Neural progenitor cell (in vitro differentiated cells): Measurements from ENCODE around the gene SIDT2. TPM values are rescaled to one million over a fixed set of nuclear protein-coding genes. Genes with fewer than 3 reads are reported as not detected.

Experiments
- DNase-seq: peaks from one replicate; pipeline ENCODE4 v3.0.0-alpha.2; 2016; ENCODE audit warnings: low spot score
- H2AFZ ChIP-seq: fragments of 200-600 bp; sonication (generic); replicated peaks from 2 replicates; pipeline ENCODE4 v1.6.1; 2016; ENCODE audit warnings: antibody characterized with exemption
- H3F3A ChIP-seq: fragments of 200-600 bp; sonication (generic); 2 replicates; pipeline ENCODE4 v1.6.1; 2016; ENCODE audit warnings: antibody characterized with exemption, low read depth
- H3K27ac ChIP-seq: fragments of 200-600 bp; sonication (generic); 2 replicates; pipeline ENCODE4 v1.5.1; 2016; ENCODE audit warnings: mild to moderate bottlenecking
- H3K27me3 ChIP-seq: fragments of 200-600 bp; sonication (generic); 2 replicates; pipeline ENCODE4 v1.6.1; 2016; ENCODE audit warnings: mild to moderate bottlenecking, moderate library complexity
- H3K36me3 ChIP-seq: fragments of 200-600 bp; sonication (generic); 2 replicates; pipeline ENCODE4 v1.5.1; 2016
- H3K4me1 ChIP-seq: fragments of 200-600 bp; sonication (generic); 2 replicates; pipeline ENCODE4 v1.6.1; 2016; ENCODE audit warnings: mixed run types
- H3K4me2 ChIP-seq: fragments of 200-600 bp; sonication (generic); 2 replicates; pipeline ENCODE4 v1.6.1; 2016
- H3K4me3 ChIP-seq: fragments of 200-600 bp; sonication (generic); 2 replicates; pipeline ENCODE4 v1.5.1; 2016
- H3K79me2 ChIP-seq: fragments of 200-600 bp; sonication (generic); 2 replicates; pipeline ENCODE4 v1.6.1; 2016; ENCODE audit warnings: low read depth
- H3K9ac ChIP-seq: fragments of 200-600 bp; sonication (generic); 2 replicates; pipeline ENCODE4 v1.6.1; 2016
- H3K9me3 ChIP-seq: fragments of 200-600 bp; sonication (generic); 2 replicates; pipeline ENCODE4 v1.5.1; 2016; ENCODE audit warnings: low read depth
- H4K20me1 ChIP-seq: fragments of 200-600 bp; sonication (generic); 2 replicates; pipeline ENCODE4 v1.6.1; 2016; ENCODE audit warnings: low read depth
- H3K27ac Mint-ChIP-seq: 3 replicates; pipeline ENCODE4 v1.8.0; 2021; ENCODE audit warnings: mixed read lengths
- H3K27me3 Mint-ChIP-seq: 2 replicates; pipeline ENCODE4 v1.8.0; 2022; ENCODE audit warnings: low read depth, mild to moderate bottlenecking, inconsistent platforms, moderate library complexity, mixed read lengths; ENCODE audit not compliant: insufficient read depth
- H3K36me3 Mint-ChIP-seq: 3 replicates; pipeline ENCODE4 v1.8.0; 2021; ENCODE audit warnings: mixed read lengths
- H3K4me1 Mint-ChIP-seq: 3 replicates; pipeline ENCODE4 v1.8.0; 2021; ENCODE audit warnings: mixed read lengths
- H3K4me3 Mint-ChIP-seq: 3 replicates; pipeline ENCODE4 v1.8.0; 2021; ENCODE audit warnings: mild to moderate bottlenecking, moderate library complexity, mixed read lengths
- H3K9me3 Mint-ChIP-seq: 3 replicates; pipeline ENCODE4 v1.8.0; 2020; ENCODE audit warnings: mixed read lengths
- EZH2 ChIP-seq: fragments of 200-600 bp; sonication (generic); IDR thresholded peaks from 2 replicates; pipeline ENCODE4 v1.6.1; 2017; ENCODE audit warnings: antibody characterized with exemption, mild to moderate bottlenecking, moderate library complexity
- EZH2phosphoT487 ChIP-seq: fragments of 200-600 bp; sonication (generic); IDR thresholded peaks from 2 replicates; pipeline ENCODE4 v1.6.1; 2017; ENCODE audit warnings: antibody characterized with exemption
- total RNA-seq: library from RNA; depleted of rRNA; stranded (reverse); fragments of >200 nt; gene quantifications from 2 replicates; pipeline ENCODE4 v1.2.3, GENCODE V29; 2015; ENCODE audit warnings: low replicate concordance
- TF ChIP-seq, protein P1 (sequence below): fragments of 200-600 bp; sonication (generic); IDR thresholded peaks from 2 replicates; pipeline ENCODE4 v1.5.1; 2017; ENCODE audit warnings: antibody characterized with exemption, mild to moderate bottlenecking

SIDT2 gene
- total RNA-seq, 1 donor from 2014 or later = 13.3 TPM

GRCh38 chr11:117187799-117188481, 9.4 kb downstream of the SIDT2 start:
- H3K36me3 Mint-ChIP-seq = peaks cover 5% of the 10 kb centered on the region
- H3K4me2 ChIP-seq = no peak overlapping the region
- H3K4me1 ChIP-seq = no peaks in the 10 kb centered on the region
- H3K9ac ChIP-seq = no peak overlapping the region
- no peaks in the 10 kb centered on the region for H3K9me3 ChIP-seq
- TF ChIP-seq EZH2phosphoT487 = no peak
- no peak for TF ChIP-seq EZH2
- TF ChIP-seq, protein P1, sequence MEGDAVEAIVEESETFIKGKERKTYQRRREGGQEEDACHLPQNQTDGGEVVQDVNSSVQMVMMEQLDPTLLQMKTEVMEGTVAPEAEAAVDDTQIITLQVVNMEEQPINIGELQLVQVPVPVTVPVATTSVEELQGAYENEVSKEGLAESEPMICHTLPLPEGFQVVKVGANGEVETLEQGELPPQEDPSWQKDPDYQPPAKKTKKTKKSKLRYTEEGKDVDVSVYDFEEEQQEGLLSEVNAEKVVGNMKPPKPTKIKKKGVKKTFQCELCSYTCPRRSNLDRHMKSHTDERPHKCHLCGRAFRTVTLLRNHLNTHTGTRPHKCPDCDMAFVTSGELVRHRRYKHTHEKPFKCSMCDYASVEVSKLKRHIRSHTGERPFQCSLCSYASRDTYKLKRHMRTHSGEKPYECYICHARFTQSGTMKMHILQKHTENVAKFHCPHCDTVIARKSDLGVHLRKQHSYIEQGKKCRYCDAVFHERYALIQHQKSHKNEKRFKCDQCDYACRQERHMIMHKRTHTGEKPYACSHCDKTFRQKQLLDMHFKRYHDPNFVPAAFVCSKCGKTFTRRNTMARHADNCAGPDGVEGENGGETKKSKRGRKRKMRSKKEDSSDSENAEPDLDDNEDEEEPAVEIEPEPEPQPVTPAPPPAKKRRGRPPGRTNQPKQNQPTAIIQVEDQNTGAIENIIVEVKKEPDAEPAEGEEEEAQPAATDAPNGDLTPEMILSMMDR = no peak
- H3F3A ChIP-seq = no peaks in the 10 kb centered on the region
- H2AFZ ChIP-seq = no peak overlapping the region
- no peaks in the 10 kb centered on the region for H3K36me3 ChIP-seq
- H3K4me3 Mint-ChIP-seq = no peak overlapping the region
- no peaks in the 10 kb centered on the region for H3K79me2 ChIP-seq
- no peaks in the 10 kb centered on the region for H3K4me1 Mint-ChIP-seq
- H3K27ac ChIP-seq = no peak overlapping the region
- H4K20me1 ChIP-seq = no peaks in the 10 kb centered on the region
- H3K27me3 Mint-ChIP-seq = peaks cover 2% of the 10 kb centered on the region
- H3K27me3 ChIP-seq = no peaks in the 10 kb centered on the region
- no peak overlapping the region for H3K4me3 ChIP-seq
- no peaks in the 10 kb centered on the region for H3K9me3 Mint-ChIP-seq
- H3K27ac Mint-ChIP-seq = no peak overlapping the region
- DNase-seq = no peak

GRCh38 chr11:117188620-117189081, 10.1 kb downstream of the SIDT2 start:
- DNase-seq = no peak
- no peak overlapping the region for H3K27ac Mint-ChIP-seq
- Histone ChIP-seq H3F3A (no peaks in the 10 kb centered on the region), H3K9ac (no peak overlapping the region), H2AFZ (no peak overlapping the region), H3K36me3 (no peaks in the 10 kb centered on the region), H3K27ac (no peak overlapping the region), H3K4me3 (no peak overlapping the region), H3K27me3 (no peaks in the 10 kb centered on the region), H3K4me1 (no peaks in the 10 kb centered on the region), H3K79me2 (no peaks in the 10 kb centered on the region), H3K9me3 (no peaks in the 10 kb centered on the region), H3K4me2 (no peak overlapping the region), H4K20me1 (no peaks in the 10 kb centered on the region)
- no peaks in the 10 kb centered on the region for H3K4me1 Mint-ChIP-seq
- H3K9me3 Mint-ChIP-seq = no peaks in the 10 kb centered on the region
- H3K4me3 Mint-ChIP-seq = no peak overlapping the region
- peaks cover 2% of the 10 kb centered on the region for H3K27me3 Mint-ChIP-seq
- H3K36me3 Mint-ChIP-seq = peaks cover 5% of the 10 kb centered on the region
- TF ChIP-seq, protein P1 = no peak
- no peak for TF ChIP-seq EZH2phosphoT487
- no peak for TF ChIP-seq EZH2

GRCh38 chr11:117189191-117189940, 10.8 kb downstream of the SIDT2 start:
- no peak for DNase-seq
- H3K4me3 ChIP-seq = no peak overlapping the region
- H3K27ac Mint-ChIP-seq = no peak overlapping the region

More at GRCh38 chr11:117189191-117189940, 10.8 kb downstream of the SIDT2 start:
- no peak overlapping the region for H3K9ac ChIP-seq
- Mint-ChIP-seq H3K27me3 (peaks cover 2% of the 10 kb centered on the region), H3K4me3 (no peak overlapping the region), H3K9me3 (no peaks in the 10 kb centered on the region), H3K36me3 (peaks cover 5% of the 10 kb centered on the region), H3K4me1 (no peaks in the 10 kb centered on the region)
- no peak overlapping the region for H3K4me2 ChIP-seq
- no peaks in the 10 kb centered on the region for H3K36me3 ChIP-seq
- H3K9me3 ChIP-seq = no peaks in the 10 kb centered on the region
- no peaks in the 10 kb centered on the region for H3K27me3 ChIP-seq
- no peak overlapping the region for H3K27ac ChIP-seq
- no peaks in the 10 kb centered on the region for H3K79me2 ChIP-seq
- TF ChIP-seq, protein P1 = no peak
- no peak for TF ChIP-seq EZH2
- TF ChIP-seq EZH2phosphoT487 = no peak
- H3K4me1 ChIP-seq = no peaks in the 10 kb centered on the region
- H2AFZ ChIP-seq = no peak overlapping the region
- H4K20me1 ChIP-seq = no peaks in the 10 kb centered on the region
- no peaks in the 10 kb centered on the region for H3F3A ChIP-seq
